ENCODE results near the gene PLEK2.

DNA sequence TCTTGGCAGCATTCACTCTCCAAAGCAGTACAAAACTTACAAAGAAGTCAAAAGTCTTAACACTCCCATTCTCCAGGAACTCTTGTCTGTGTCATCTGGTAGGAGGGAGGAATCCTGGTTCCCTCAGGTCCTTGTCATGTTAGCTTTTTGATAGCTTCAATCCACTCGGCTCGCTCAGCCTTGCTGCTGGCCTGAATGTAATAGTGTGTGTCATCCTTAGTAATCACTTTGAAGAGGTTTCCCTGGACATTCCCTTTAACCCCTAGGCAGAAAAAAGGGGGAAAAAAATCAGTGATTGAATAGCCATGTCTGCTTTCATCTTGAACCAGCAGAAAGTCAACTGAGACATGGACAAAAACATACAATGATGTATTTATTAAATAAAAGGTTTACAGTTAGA, 24.8 kb downstream of the PLEK2 start:
- TF ChIP-seq, protein P1, sequence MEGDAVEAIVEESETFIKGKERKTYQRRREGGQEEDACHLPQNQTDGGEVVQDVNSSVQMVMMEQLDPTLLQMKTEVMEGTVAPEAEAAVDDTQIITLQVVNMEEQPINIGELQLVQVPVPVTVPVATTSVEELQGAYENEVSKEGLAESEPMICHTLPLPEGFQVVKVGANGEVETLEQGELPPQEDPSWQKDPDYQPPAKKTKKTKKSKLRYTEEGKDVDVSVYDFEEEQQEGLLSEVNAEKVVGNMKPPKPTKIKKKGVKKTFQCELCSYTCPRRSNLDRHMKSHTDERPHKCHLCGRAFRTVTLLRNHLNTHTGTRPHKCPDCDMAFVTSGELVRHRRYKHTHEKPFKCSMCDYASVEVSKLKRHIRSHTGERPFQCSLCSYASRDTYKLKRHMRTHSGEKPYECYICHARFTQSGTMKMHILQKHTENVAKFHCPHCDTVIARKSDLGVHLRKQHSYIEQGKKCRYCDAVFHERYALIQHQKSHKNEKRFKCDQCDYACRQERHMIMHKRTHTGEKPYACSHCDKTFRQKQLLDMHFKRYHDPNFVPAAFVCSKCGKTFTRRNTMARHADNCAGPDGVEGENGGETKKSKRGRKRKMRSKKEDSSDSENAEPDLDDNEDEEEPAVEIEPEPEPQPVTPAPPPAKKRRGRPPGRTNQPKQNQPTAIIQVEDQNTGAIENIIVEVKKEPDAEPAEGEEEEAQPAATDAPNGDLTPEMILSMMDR (IDR thresholded peaks at IDR 0.05): no peak
- TF ChIP-seq EZH2 (IDR thresholded peaks at IDR 0.05): no peak
